Measurements from ENCODE around the gene BNIPL. TPM values are rescaled to one million over a fixed set of nuclear protein-coding genes. Genes with fewer than 3 reads are reported as not detected.
A peak's percentile ranks its signal among the peaks of the same experiment; 100 is the strongest.

Gene BNIPL
- total and polyA plus RNA-seq, 2 of the 13 experiments (the other 11 are each of a cell fraction or from before 2014, with no cell fraction given) = 0.40 to 1.1 TPM

DNA sequence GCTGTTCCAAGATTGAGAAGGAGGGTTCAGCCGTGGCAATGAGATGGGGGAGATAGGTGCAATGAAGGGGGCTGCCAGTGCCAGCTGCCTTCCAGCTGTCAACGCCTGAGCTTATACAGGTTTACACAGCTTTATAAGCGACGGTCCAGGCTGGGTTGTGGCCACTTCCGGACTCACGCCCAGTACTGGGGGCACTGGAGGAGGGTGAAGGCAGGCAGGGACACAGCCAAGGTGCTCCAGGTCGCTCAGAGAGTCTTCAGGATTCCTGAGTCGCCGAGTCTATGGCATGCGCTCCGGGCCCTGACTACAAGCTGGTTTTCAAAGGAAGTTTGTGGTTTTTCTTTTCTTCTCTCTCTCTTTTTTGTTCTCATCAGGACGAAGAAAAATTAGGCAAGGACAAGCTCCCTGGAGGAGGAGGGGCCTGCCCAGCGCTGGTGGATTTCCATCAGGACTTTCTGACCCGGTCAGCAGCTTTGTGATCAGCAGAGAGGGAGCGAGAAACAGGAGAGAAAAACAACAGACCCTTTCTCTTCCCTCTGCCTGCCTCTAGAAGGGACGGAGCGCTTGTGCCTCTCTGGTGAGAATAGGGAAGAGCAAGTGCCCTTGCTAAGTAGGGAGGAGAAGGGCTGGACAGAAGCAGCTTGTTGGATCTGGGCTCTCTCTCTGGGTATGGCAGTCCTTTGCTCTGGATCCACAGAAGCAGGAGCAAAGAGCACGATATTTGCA, 29.9 kb upstream of the BNIPL start, which contains the start of gene MINDY1 (continued):
- TF ChIP-seq, protein P1, sequence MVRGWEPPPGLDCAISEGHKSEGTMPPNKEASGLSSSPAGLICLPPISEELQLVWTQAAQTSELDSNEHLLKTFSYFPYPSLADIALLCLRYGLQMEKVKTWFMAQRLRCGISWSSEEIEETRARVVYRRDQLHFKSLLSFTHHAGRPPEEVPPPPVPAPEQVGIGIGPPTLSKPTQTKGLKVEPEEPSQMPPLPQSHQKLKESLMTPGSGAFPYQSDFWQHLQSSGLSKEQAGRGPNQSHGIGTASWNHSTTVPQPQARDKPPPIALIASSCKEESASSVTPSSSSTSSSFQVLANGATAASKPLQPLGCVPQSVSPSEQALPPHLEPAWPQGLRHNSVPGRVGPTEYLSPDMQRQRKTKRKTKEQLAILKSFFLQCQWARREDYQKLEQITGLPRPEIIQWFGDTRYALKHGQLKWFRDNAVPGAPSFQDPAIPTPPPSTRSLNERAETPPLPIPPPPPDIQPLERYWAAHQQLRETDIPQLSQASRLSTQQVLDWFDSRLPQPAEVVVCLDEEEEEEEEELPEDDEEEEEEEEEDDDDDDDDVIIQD (CRISPR knock-in tag; IDR thresholded peaks at IDR 0.05; ENCODE audit: low read depth) = 0 out of 2 replicates have a peak, but pooled peaks have one; percentile 46
- TF ChIP-seq ZNF660 (CRISPR knock-in tag; IDR thresholded peaks at IDR 0.05; ENCODE audit: borderline replicate concordance, low read depth) (no peak), YY1 (IDR thresholded peaks at IDR 0.05; ENCODE audit: insufficient read depth, insufficient replicate concordance, low read depth, low read length) (no peak), REXO4 (CRISPR knock-in tag; IDR thresholded peaks at IDR 0.05; ENCODE audit: borderline replicate concordance) (no peak), ZNF605 (CRISPR knock-in tag; IDR thresholded peaks at IDR 0.05) (no peak), ZNF264 (CRISPR knock-in tag; IDR thresholded peaks at IDR 0.05) (0 out of 2 replicates have a peak, but pooled peaks have one; percentile 46), SMARCC2 (IDR thresholded peaks at IDR 0.05) (no peak), XRCC5 (optimal IDR thresholded peaks at IDR 0.05; ENCODE audit: low read length) (peak; percentile 80), CEBPG (CRISPR knock-in tag; IDR thresholded peaks at IDR 0.05) (peak; percentile 23), HDAC2 (CRISPR knock-in tag; IDR thresholded peaks at IDR 0.05) (no peak), ZNF879 (CRISPR knock-in tag; IDR thresholded peaks at IDR 0.05) (no peak), ZZZ3 (CRISPR knock-in tag; IDR thresholded peaks at IDR 0.05; ENCODE audit: borderline replicate concordance) (no peak), ZNF460 (CRISPR knock-in tag; IDR thresholded peaks at IDR 0.05; ENCODE audit: borderline replicate concordance) (no peak), SRSF9 (IDR thresholded peaks at IDR 0.05; ENCODE audit: borderline replicate concordance, insufficient read depth, low read depth, low read length, poor library complexity, severe bottlenecking) (no peak), RCOR2 (CRISPR knock-in tag; IDR thresholded peaks at IDR 0.05) (0 out of 2 replicates have a peak, but pooled peaks have one; percentile 9), ZNF546 (CRISPR knock-in tag; conservative IDR thresholded peaks at IDR 0.05) (0 out of 2 replicates have a peak, but pooled peaks have one; percentile 17), XBP1 (CRISPR knock-in tag; IDR thresholded peaks at IDR 0.05) (no peak), MAFG (CRISPR knock-in tag; IDR thresholded peaks at IDR 0.05) (no peak), TBL1XR1 (IDR thresholded peaks at IDR 0.05; ENCODE audit: borderline replicate concordance, low read length, partially characterized antibody) (peak; percentile 31), JUN (CRISPR knock-in tag; IDR thresholded peaks at IDR 0.05) (no peak), THYN1 (CRISPR knock-in tag; IDR thresholded peaks at IDR 0.05; ENCODE audit: borderline replicate concordance, low read depth) (no peak), DMAP1 (CRISPR knock-in tag; IDR thresholded peaks at IDR 0.05) (no peak), TP53 (CRISPR knock-in tag; conservative IDR thresholded peaks at IDR 0.05) (no peak)
- TF ChIP-seq, protein P2, sequence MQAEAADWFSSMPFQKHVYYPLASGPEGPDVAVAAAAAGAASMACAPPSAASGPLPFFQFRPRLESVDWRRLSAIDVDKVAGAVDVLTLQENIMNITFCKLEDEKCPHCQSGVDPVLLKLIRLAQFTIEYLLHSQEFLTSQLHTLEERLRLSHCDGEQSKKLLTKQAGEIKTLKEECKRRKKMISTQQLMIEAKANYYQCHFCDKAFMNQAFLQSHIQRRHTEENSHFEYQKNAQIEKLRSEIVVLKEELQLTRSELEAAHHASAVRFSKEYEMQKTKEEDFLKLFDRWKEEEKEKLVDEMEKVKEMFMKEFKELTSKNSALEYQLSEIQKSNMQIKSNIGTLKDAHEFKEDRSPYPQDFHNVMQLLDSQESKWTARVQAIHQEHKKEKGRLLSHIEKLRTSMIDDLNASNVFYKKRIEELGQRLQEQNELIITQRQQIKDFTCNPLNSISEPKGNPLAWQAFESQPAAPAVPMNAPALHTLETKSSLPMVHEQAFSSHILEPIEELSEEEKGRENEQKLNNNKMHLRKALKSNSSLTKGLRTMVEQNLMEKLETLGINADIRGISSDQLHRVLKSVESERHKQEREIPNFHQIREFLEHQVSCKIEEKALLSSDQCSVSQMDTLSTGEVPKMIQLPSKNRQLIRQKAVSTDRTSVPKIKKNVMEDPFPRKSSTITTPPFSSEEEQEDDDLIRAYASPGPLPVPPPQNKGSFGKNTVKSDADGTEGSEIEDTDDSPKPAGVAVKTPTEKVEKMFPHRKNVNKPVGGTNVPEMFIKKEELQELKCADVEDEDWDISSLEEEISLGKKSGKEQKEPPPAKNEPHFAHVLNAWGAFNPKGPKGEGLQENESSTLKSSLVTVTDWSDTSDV (CRISPR knock-in tag; IDR thresholded peaks at IDR 0.05) = no peak
- TF ChIP-seq, protein P3, sequence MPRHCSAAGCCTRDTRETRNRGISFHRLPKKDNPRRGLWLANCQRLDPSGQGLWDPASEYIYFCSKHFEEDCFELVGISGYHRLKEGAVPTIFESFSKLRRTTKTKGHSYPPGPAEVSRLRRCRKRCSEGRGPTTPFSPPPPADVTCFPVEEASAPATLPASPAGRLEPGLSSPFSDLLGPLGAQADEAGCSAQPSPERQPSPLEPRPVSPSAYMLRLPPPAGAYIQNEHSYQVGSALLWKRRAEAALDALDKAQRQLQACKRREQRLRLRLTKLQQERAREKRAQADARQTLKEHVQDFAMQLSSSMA (CRISPR knock-in tag; IDR thresholded peaks at IDR 0.05) = no peak
- TF ChIP-seq, protein P4, sequence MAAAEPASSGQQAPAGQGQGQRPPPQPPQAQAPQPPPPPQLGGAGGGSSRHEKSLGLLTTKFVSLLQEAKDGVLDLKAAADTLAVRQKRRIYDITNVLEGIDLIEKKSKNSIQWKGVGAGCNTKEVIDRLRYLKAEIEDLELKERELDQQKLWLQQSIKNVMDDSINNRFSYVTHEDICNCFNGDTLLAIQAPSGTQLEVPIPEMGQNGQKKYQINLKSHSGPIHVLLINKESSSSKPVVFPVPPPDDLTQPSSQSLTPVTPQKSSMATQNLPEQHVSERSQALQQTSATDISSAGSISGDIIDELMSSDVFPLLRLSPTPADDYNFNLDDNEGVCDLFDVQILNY (CRISPR knock-in tag; conservative IDR thresholded peaks at IDR 0.05) = no peak
